HCEC 1CT (cell line): Measurements from ENCODE around the gene NGLY1.

ENCODE experiments used
- DNase-seq: peaks from one replicate; pipeline ENCODE4 v3.0.0-alpha.2; 2017

Gene NGLY1

DNA sequence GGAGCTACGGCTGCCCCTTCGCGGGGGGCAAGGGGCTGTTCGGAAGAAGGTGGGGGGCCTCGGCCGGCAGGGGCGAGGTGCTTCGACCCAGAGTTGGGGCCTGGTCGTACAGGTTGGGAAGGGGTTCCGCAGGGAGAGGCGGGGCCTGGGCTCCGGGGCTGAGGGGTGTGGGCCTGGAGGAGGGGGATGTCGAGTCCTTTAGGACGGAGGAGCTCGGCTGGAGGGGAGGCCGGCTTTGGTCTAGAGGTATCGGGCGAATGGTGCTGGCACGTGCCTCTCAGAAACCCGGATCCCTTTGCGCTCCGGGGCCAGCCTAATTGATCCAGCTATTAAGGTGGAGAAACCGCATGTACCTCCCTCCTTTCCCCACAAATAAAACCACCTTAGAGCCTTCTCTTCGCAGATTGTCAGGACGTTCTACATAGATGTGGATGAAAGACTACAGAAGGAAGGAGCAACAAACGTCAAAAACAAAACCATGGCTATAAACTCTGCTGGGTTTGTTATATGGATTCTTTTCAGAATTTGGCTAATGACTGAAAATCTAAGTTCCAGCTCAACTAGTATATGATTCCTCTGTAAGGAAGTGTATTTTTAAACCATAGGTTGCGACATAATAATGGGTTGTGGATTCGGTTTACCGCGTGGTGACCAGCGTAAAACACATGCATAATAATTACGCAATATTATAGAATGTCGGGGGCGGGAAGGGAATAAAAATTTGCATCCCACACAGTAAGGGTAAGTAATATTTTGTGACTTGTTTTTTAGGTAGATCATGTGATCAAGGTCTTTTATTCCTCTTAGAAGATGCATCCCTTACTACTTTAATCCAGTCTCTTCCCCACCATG lies 644 bp upstream of the NGLY1 start:
- DNase-seq = peak; percentile 16

DNA sequence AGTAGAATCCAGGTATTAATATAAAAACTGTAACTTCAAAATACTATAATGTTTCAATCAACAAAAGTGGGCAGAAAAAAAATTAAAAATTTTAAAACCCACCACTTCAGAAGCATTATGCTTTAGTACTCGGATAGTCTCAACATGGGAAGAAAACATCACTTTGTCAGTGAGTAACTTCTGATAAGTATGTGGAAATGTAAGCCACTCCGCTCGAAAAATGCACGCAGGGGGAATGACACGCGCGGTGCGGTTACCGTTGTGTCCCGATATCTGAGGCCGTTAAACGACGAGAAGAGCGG lies 656 bp downstream of the NGLY1 start:
- no peak for DNase-seq

DNA sequence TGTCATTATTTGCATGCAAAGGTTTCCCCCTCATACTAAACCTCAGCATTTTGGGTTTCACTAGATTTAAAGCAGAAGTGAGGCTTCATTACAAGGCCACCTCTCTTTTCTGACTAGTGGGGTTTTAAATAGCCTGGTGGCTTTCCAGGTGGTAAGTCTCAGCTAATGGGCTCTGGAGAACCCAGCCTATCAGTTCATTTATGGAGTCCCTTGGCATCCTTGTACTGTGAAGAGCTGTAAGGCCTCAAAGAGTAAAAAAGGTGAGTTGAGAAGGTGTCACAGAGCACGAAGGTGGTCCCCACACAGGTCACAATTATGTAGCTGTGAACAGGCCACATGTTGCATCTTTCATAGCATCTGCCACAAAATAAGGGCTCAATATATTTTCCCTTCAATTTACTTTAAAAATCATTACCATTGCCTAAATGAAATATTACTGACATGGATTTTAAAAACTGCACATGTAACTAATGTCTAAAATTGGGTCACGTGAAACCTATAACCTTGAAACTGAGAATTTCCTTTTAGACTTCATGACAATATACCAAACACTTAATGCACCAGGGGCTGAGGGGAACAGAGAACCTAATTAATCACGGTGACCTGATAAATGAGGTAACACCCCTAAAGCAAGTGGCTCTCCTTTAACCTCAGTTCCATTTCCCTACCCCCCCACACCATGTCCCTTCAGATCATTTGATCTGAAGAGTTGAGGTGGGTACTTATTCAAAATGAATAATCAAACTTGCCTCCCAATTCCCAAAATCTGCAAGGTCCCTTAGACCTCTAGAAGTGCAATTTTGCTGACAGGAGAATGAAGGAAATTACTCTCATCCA lies 1.3 kb downstream of the NGLY1 start:
- DNase-seq = no peak

DNA sequence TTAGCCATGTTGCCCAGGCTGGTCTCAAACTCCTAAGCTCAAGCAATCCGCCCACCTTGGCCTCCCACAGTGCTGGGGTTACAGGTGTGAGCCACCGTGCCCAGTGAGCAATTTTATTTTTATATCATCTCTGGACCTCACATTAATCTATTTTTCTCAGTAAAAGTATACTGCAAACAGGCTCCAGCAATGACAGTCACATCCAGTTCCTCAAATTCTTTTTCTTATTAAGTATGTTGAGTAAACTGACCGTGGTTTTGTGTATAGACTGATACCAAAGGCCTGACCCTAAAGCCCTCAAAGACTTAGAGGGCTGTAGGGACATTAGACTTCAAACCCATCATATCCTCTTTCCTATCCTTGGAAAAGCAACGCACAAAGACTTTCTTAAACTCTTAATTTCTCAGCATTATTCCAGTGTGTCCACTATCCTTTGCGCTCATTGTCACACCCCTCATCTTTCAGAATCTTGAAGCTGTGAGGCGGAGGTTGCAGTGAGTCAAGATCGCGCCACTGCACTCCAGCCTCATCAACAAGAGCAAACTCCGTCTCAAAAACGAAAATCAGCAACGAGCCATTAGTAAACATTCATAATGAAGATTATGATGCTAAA lies 2.0 kb downstream of the NGLY1 start:
- DNase-seq = no peak

DNA sequence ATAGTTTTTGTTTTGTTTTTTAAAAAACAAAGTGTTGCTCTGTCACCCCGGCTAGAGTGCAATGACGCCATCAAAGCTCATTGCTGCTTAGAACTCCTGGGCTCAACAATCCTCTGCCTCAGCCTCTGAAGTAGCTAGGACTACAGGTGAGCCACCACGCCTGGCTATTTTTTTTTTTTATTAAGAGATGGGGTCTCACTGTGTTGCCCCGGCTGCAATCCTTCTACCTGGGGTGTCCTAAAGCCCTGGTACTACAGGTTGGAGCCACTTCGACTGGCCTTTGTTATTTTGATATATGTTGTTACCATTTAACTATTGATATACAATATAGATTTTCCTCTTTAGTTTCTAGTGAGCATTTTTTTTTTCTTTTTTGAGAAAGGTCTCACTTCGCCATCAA lies 2.6 kb downstream of the NGLY1 start:
- DNase-seq = no peak

DNA sequence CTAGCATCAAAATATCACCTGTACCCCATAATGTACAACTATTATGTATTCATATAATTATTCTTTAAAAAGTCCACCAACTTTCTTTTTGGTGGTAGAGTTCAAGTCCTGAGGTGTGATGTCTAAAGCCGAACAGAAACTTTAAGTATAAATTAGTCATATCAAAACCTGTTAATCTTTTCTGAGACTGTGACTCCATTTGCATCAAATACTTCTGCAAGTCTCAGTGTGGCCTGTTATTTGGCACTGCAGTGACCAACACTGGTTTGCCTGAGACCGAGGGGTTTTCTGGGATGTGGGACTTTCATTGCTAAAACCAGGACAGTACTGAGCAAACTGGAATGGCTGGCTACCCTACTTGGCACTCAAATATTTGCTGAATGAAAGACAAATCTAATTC lies 7.3 kb downstream of the NGLY1 start:
- DNase-seq = no peak

DNA sequence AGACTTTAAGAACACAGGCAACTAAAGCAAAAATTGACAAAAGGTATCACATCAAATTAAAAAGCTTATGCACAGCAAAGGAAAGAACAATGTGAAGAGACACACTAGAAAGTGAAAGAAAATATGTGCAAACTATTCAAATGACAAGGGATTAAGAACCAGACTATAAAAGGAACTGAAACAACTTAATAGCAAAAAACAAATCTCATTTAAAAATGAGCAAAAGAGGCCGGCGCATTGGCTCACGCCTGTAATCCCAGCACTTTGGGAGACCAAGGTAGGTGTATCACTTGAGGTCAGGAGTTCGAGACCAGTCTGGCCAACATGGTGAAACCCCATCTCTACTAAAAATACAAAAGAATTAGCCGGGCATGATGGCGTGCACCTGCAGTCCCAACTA lies 14.4 kb downstream of the NGLY1 start:
- no peak for DNase-seq

DNA sequence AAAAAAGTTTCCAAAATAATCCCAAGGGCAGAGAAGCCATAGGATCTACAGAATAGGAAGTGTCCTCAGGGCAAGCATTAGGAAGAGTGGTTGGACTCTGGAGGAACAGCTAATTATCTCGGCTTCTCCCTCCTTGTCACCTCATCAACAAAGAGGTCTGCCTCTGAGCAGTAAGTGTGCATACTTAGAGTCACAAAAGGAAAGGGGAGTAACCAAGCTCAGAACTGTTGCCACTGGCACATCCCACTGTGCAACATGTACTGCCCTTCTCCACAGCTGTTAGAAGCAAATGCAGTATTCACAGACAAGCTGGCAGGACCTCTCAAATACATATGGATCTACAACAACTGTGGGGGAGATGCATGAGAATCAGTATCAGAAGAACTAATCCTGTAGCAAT lies 31.5 kb downstream of the NGLY1 start:
- DNase-seq = no peak

DNA sequence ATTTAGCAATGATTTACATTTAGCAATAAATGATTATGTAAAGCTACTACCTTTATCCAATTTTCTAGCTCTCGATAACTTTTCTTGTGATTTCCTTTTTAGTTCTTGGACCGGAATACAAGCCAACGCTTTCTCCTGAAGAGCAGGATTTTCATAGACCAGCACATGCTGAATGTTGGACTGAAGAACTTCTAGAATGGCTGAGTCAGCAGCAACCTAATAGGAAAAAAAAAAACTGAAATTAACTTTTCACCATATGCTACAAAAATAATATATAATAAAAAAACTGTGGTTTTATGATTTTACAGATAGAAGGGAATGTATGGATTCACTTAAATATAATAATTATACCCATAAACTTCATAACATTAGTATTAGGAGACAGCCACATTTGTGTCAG lies 32.2 kb downstream of the NGLY1 start:
- no peak for DNase-seq

DNA sequence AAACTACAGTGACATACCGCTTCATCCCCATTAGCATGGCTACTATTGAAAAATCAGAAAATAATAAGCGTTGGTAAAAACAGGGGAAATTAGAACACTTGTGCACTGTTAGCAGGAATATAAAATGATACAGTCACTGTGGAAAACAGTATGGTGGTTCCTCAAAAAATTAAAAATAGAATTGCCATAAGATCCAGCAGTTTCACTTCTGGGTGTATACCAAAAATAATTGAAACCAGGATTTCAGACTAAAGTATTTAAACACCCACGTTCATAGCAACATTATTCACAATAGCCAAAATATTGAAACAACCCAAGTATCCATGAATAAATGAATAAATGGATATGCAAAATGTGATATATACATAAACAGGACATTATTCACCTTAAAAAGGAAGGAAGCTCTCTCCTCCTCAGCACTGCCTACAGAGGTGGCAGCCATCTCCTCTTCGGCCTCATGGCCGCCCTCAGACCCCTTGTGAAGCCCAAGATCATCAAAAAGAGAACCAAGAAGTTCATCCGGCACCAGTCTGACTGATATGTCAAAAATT lies 34.1 kb downstream of the NGLY1 start:
- DNase-seq = no peak

DNA sequence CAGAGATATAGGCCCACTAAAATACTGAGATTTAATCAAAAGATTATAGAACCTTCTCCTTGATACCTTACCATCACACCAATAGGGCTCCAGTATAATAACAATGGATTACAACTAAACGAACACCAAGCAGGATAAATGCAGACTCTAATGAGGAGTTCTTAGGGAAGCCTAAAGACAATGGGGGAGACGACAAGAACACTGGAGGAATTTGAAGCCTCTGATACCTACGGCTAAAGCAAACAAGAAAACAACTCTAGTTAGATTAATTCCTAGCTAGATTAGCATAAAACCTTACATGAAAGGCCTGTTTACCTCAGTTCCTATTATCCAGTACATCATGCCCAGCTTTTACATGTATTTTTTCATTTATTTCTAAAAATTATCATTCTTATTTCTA lies 35.1 kb downstream of the NGLY1 start:
- DNase-seq = no peak

DNA sequence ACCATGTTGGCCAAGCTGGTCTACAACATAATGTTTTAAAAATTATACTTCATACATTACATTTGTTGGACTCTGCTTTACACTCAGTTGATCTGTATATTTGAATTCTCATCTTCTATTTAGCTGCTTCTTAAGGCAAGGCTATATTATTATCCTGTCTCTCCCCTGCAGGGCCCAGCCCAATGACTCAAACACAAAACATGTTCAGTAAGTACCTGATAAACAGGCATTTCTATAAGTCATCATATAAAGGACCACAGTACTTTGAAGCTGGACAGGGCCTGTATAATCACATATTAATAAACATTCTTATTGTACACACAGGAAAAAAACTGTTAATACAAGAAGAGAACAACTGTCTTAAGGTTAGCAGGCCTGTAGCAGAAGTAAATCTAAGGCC lies 36.2 kb downstream of the NGLY1 start:
- no peak for DNase-seq

DNA sequence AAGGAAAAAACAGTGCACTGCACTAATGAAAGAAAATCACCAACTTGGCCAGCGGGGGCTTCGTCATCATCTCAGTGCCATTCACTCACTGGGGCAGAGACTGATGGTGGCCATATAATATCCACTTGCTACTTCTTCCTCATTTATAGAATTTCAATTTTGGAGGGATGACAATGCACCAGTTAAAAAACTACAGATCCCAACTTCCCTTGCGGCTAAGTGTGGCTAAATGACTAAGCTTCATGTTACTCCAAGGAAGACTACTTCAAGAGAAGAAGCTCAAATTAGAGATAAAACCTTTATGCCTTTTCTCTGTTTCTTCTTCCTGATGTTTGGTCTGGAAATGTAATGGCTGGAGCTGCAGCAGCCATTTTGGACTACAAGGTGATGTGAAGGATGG lies 38.8 kb downstream of the NGLY1 start:
- DNase-seq = no peak

DNA sequence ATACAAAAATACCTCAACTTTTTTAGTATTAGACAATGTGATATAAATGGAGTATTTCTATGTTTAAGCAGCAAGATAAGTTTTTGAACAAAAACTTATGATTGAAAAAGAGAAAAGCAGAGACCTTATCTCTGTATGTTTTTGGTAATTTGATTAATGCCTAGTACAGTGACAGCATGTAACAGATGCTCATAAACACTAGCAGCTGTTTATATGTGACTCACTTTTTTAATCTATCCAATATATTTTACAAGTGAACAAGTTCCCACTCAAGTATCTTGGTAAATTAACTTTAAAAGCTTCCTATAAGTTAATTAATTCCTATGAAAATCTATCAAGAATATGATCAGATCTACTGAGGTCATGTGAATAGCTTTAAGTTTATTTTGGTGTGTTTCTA lies 55.1 kb downstream of the NGLY1 start:
- no peak for DNase-seq

DNA sequence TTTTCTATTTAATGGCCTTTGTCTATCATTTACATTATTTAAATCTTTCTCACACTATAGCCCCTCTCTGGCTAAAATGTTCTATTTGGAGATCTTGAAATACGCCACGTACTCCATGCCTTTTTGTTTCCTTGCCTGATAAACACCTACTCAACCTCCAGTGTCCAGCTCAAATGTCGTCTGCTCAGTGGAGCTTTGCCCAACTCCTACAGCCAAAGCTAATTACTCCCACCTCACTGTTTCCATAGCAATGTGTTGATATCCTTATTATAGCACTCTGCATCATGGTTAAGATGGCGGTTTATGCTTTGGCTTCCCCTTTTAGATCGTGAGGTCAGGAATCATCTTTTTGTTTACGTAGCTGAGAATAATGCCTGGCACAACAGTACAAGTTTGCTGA lies 55.9 kb downstream of the NGLY1 start:
- no peak for DNase-seq

DNA sequence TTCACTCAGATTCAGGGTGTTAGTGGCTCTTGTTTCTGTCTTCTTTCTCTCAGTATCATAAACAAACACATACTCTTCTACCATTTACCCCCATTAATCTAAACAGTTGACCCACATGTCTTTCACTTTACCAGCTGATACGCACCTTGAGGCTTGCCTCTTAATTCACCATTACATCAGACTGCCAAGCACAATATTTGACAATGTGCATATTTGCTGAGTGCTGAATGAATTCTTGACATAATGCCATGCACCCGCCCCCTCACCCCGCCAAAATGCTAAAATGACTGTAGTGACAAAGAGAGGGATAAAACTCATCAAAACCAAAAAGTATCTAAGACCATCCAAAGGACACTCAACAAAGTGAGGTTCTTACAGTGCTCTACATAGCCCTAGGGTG lies 57.4 kb downstream of the NGLY1 start:
- no peak for DNase-seq

DNA sequence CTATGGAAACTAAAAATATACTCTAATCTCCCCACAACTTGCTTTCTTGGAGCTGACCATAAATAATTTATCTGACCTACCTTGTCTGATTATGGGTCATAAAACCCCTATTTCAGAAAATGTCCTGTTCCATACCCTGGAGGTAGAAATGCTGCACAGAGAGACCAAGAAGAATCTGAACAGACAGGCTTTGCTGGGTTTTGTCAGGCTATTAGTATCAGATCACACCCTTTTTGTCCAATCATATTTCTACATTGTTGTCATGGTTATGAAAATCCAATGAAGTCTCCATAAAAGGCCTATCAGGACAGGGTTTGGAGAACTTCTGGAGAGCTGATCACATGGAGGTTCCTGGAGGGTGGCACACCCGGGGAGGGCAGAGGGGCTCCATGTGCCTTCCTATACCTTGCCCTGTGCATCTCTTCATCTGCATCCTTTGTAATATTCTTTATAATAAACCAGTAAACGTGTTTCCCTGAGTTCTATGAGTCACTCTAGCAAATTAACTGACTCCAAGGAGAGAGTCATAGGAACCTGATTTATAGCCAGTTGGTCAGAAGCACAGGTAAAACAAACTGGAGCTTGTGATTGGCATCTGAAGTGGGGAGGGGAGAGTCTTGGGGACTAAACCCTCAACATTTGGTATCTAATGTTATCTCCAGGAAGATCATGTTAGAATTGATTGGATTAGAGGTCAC lies 58.1 kb downstream of the NGLY1 start:
- DNase-seq = no peak

DNA sequence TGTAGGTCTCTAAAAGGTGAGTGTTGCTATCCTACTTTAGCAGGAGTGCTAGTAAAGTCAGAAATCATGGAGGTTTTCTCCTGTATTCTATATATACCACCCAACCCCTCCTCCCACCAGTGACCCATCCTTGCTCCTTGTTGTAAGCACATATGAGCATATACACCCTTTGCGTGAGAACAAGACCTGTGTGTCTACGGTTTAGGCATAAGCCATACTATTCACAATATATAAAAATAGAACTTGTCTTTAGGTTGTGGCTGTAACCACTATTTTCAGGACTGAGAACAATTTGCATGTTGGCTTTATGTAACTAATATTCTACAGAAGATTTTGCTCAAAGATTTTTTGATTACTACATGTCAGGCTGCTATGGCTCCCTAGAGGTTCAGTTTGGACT lies 59.4 kb downstream of the NGLY1 start:
- DNase-seq = no peak

DNA sequence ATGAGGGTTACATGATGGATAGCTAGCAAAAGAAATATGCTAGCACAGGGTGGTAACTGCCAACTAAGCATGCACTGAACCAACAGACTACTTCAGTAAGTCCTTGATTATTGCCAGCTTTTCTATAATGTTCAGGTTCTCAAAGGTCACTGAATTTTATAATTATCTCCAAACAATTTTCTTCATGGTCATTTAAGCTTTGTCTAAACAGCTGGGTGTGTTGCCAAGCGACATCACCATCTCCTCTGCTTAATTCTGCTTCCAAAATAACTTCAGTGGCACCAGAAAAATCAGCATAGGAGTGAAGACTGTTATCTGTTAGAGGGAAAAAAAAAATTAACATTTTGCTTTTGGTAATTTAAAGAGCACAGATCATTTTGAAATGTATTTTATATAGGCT lies 63.9 kb downstream of the NGLY1 start:
- no peak for DNase-seq

DNA sequence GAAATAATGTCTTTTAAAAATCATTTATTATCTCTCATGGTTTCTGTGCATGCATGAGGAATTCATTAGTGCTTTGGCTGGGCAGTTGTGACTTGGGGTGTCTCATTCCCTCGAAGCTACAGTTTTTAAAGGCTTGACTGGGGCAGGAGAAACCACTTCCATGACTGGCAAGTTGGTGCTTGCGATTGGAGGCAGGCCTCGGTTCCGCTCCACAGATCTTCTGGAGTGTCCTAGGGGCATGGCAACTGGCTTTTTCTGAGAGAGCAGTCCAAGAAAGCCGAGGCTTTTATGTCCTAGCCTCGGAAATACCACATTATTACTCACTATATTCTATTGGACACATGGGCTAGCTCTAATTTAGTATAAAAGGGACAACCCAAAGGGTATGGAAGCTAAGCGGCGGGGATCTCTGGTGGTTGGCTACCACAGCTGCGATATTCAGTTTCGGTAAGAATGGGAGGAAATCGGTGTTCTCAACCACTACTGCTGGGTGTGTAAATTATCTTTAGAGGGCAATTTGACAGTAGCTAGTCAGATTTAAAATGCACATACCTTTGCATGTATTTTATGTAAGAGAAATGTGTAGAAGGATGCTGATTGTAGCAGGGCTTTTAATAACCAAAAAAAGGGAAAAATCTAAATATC lies 69.8 kb downstream of the NGLY1 start:
- DNase-seq = no peak

DNA sequence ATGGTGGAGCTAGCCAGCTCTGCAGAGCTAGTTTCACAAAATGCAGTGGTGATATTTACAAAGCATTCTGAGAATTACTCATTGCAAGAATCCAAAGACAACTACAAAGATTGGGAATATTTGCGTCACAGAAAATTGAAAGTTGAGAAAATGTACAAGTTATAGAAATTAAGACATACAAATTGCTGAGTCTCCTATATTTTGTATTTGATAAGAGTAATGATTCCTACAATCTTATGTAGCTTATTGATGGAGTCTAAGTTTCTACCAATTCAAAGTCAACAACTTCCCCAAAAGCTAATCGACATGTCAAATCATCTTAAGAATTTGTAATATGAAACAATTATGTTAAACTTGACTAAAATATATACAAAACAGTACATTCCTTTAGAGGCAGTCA lies 72.2 kb downstream of the NGLY1 start:
- no peak for DNase-seq

DNA sequence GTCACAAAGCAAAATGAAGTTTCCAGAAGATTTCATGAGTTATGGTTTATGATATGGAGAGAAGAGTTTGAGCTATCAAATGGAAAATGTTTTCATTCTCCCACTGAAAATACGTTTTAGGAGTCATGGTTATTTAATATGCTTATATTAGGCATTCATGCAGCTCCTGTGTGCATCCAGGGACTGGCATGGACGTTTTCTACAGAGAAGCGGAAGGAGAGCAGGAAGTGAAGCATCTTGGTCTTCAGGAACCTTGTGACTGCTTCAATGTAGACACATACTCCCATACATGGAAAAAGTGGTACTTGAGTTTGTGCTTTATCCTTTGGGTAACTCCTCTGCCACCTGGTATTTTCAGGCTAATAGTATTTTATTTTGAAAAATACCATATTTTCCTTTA lies 75.2 kb downstream of the NGLY1 start:
- DNase-seq = no peak
